ENCODE data around the gene SPCS3.

SPCS3 gene

DNA sequence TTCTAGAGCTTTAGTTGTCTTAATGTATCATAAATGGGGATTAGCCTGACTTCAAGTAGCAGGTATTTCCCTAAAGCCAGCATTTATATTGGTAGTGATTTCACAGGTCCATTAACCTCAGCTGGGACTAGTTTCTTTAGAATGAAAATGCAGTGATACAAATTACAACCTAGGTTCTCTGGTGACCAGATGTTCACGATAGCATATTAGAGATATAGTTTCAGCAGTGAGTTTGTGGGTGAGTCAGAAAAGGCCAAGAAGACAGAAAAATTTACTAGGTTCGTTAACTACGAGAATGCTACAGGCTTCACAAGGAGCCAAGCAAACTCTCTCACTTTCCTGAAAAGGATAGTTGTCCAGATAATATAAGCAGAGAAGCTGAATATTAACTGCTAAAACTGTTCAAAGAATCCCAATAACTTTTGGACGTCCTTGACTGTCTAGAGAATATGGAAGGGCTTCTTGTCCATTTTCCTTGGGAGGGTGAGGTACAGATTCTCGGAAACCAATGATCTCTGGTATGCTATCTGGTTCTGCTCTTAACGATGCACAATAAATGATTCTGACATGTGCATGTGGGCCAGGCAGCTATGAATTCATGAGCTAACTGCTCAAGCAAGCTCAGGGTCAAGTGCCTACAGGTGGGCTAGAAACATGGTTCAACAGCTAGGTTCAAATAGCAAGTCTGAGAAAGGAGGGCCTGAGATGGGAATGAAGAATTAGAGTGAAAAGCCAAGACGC is 6.0 kb upstream of the SPCS3 start:
- Histone ChIP-seq H3K9me2 (replicated peaks; ENCODE audit: control insufficient read depth, low read length) (no peaks in the 10 kb centered on the region), H3K27ac (ENCODE audit: low read depth, low read length) (no peak overlapping the region), H3K36me3 (ENCODE audit: control insufficient read depth, low read length) (peaks cover under 1% of the 10 kb centered on the region; the same call in 1 of the 2 replicates), H4K20me1 (ENCODE audit: control insufficient read depth, insufficient read depth, low read depth, low read length) (no peaks in the 10 kb centered on the region), H3F3A (ENCODE audit: control insufficient read depth, insufficient read depth) (peaks cover 14% of the 10 kb centered on the region), H3K9me3 (ENCODE audit: control insufficient read depth, insufficient read depth, low read length) (no peaks in the 10 kb centered on the region), H3K4me1 (ENCODE audit: control insufficient read depth, low read length) (peaks cover 42% of the 10 kb centered on the region), H3K79me2 (ENCODE audit: control insufficient read depth, low read length) (peaks cover 6% of the 10 kb centered on the region), H3K27me3 (ENCODE audit: control insufficient read depth, low read length) (no peaks in the 10 kb centered on the region), H3K4me3 (ENCODE audit: low read length) (no peak overlapping the region), H3K4me2 (ENCODE audit: low read length) (no peak overlapping the region)
- TF ChIP-seq EZH2phosphoT487 (IDR thresholded peaks at IDR 0.05; ENCODE audit: borderline replicate concordance, low read length) (no peak), CTCF (IDR thresholded peaks at IDR 0.05; ENCODE audit: low read depth, low read length, poor library complexity, severe bottlenecking) (no peak)

GRCh38 chr4:176319151-176319703 is 539 bp upstream of the SPCS3 start:
- TF ChIP-seq EZH2phosphoT487 (IDR thresholded peaks at IDR 0.05; ENCODE audit: borderline replicate concordance, low read length) (no peak), CTCF (IDR thresholded peaks at IDR 0.05; ENCODE audit: low read depth, low read length, poor library complexity, severe bottlenecking) (no peak)
- H3K27ac ChIP-seq (ENCODE audit: low read depth, low read length): peak overlapping the region; percentile 41

GRCh38 chr4:176320340-176320975 is 692 bp downstream of the SPCS3 start:
- H3K27ac ChIP-seq (ENCODE audit: low read depth, low read length): peak overlapping the region; percentile 88
- H3K79me2 ChIP-seq (ENCODE audit: control insufficient read depth, low read length): peaks cover 70% of the 10 kb centered on the region
- H4K20me1 ChIP-seq (ENCODE audit: control insufficient read depth, insufficient read depth, low read depth, low read length): peaks cover 30% of the 10 kb centered on the region; the same call in 1 of the 2 replicates
- peaks cover 52% of the 10 kb centered on the region for H3K36me3 ChIP-seq (ENCODE audit: control insufficient read depth, low read length)
- H3K9me3 ChIP-seq (ENCODE audit: control insufficient read depth, insufficient read depth, low read length): no peaks in the 10 kb centered on the region
- peak overlapping the region; percentile 73 for H3K4me3 ChIP-seq (ENCODE audit: low read length)
- H3K4me2 ChIP-seq (ENCODE audit: low read length): peak overlapping the region; percentile 82
- peaks cover 4% of the 10 kb centered on the region for H3F3A ChIP-seq (ENCODE audit: control insufficient read depth, insufficient read depth)
- TF ChIP-seq CTCF (IDR thresholded peaks at IDR 0.05; ENCODE audit: low read depth, low read length, poor library complexity, severe bottlenecking): no peak
- TF ChIP-seq EZH2phosphoT487 (IDR thresholded peaks at IDR 0.05; ENCODE audit: borderline replicate concordance, low read length): no peak
- peaks cover 44% of the 10 kb centered on the region for H3K4me1 ChIP-seq (ENCODE audit: control insufficient read depth, low read length)
- H3K27me3 ChIP-seq (ENCODE audit: control insufficient read depth, low read length): no peaks in the 10 kb centered on the region
- no peaks in the 10 kb centered on the region for H3K9me2 ChIP-seq (replicated peaks; ENCODE audit: control insufficient read depth, low read length)

More at GRCh38 chr4:176319151-176319703, 539 bp upstream of the SPCS3 start:
- peaks cover 39% of the 10 kb centered on the region for H3K4me1 ChIP-seq (ENCODE audit: control insufficient read depth, low read length)
- H3K4me2 ChIP-seq (ENCODE audit: low read length): peak overlapping the region; percentile 82
- peaks cover 40% of the 10 kb centered on the region for H3K36me3 ChIP-seq (ENCODE audit: control insufficient read depth, low read length)
- H3K4me3 ChIP-seq (ENCODE audit: low read length): peak overlapping the region; percentile 73
- no peaks in the 10 kb centered on the region for H3K27me3 ChIP-seq (ENCODE audit: control insufficient read depth, low read length)
- peaks cover 25% of the 10 kb centered on the region; the same call in 1 of the 2 replicates for H4K20me1 ChIP-seq (ENCODE audit: control insufficient read depth, insufficient read depth, low read depth, low read length)
- no peaks in the 10 kb centered on the region for H3K9me3 ChIP-seq (ENCODE audit: control insufficient read depth, insufficient read depth, low read length)
- peaks cover 4% of the 10 kb centered on the region; the same call in 1 of the 2 replicates for H3F3A ChIP-seq (ENCODE audit: control insufficient read depth, insufficient read depth)
- H3K79me2 ChIP-seq (ENCODE audit: control insufficient read depth, low read length): peaks cover 58% of the 10 kb centered on the region
- H3K9me2 ChIP-seq (replicated peaks; ENCODE audit: control insufficient read depth, low read length): no peaks in the 10 kb centered on the region

All from DOHH2 (cell line).